Omental fat pad (tissue), 4 donors: ENCODE data around the gene TTC3. TPM values are rescaled to one million over a fixed set of nuclear protein-coding genes. Genes with fewer than 3 reads are reported as not detected.
"Not testable (repeated sequence)": the region's sequence is repeated elsewhere in the genome, so short reads cannot be mapped to it uniquely, and the experiment has no call there.

Experiments
- ATAC-seq: fragments of 150-250 bp; one replicate; pipeline ENCODE4 v1.9.1; 2016; ENCODE audit warnings: mild to moderate bottlenecking, moderate library complexity; ENCODE audit not compliant: low FRiP score
- DNase-seq: peaks from one replicate; pipeline ENCODE4 v3.0.0-alpha.2; 2019; ENCODE audit warnings: low spot score
- total RNA-seq, 4 donors: library from RNA; depleted of rRNA; stranded (reverse); fragments of >200 nt; gene quantifications; one replicate each; pipeline ENCODE4 v1.1.0, GENCODE V29; 2016
- TF ChIP-seq, protein P1 (sequence below), 3 donors: fragments of 450-650 bp; IDR thresholded peaks; one replicate each; pipeline ENCODE4 v1.5.1; 2016 to 2017; ENCODE audit warnings: antibody characterized with exemption in 3 of 3, mild to moderate bottlenecking in 3 of 3, moderate library complexity in 2 of 3

The TTC3 gene
- total RNA-seq, 4 donors from 2014 or later = 95.4 to 241 (median 148) TPM

DNA sequence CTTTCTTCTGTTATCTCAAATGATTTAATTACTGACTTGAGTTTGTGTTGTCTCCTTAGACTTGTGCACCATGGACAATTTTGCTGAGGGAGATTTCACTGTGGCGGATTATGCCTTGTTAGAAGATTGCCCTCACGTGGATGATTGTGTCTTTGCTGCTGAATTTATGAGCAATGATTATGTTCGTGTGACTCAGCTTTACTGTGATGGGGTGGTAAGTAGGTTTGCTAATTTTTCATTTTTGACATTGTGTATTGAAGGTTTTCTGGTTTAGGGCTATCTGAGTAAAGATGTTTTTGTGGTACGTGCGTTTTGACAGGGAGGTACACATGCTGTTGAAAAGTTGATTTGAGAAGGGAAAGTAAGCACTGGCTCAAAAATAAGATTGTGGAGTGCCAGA is 14.1 kb downstream of the TTC3 start:
- DNase-seq (no peak), ATAC-seq (peak; percentile 41)
- TF ChIP-seq, protein P1, sequence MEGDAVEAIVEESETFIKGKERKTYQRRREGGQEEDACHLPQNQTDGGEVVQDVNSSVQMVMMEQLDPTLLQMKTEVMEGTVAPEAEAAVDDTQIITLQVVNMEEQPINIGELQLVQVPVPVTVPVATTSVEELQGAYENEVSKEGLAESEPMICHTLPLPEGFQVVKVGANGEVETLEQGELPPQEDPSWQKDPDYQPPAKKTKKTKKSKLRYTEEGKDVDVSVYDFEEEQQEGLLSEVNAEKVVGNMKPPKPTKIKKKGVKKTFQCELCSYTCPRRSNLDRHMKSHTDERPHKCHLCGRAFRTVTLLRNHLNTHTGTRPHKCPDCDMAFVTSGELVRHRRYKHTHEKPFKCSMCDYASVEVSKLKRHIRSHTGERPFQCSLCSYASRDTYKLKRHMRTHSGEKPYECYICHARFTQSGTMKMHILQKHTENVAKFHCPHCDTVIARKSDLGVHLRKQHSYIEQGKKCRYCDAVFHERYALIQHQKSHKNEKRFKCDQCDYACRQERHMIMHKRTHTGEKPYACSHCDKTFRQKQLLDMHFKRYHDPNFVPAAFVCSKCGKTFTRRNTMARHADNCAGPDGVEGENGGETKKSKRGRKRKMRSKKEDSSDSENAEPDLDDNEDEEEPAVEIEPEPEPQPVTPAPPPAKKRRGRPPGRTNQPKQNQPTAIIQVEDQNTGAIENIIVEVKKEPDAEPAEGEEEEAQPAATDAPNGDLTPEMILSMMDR (IDR thresholded peaks at IDR 0.05) = no peak

DNA sequence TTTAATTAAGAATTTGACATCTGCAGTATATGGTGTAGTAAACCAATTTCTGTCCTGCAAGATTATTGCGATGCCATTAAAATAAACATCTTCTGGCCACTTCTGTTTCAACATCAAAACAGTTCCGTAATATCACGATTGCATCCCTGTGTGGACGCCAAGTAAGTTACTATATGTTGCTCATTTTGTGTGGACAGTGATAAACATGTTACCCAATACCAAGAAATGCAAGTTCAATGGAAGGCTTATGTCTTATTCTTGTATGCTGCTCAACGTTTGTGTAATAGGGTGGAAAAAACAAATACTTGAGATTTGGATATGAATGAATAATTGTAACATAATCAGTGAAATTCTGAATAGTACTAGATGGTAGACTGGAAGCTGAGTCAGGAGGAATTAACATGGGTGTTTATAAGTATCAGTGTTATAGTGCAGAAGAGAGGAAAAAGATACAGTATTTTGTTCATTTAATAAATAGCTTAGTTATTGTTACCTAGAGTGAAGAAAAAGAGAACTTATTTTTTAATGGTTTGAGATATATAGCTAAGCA is 15.2 kb downstream of the TTC3 start:
- ATAC-seq (no peak), DNase-seq (no peak)
- TF ChIP-seq, protein P1 (IDR thresholded peaks at IDR 0.05) = no peak

DNA sequence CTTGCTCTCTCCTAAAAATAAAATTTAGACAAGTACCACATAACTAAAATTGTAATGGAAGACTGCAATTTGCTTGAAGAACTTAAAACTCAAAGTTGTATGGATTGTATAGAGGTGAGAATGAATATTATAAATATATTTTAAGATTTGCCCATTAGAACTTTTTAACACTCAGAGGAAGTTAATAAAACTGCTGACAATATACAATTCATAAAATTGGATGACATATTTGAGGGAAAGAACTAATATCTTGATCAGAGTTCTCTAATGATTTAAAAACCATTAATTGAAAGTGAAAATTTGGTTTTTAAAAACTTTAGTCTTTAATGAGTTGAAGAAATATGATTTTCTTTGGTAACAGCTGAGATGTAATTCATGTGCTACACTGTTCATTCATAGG is 20.9 kb downstream of the TTC3 start:
- TF ChIP-seq, protein P1 (IDR thresholded peaks at IDR 0.05) = no peak
- no peak for DNase-seq
- ATAC-seq = no peak

DNA sequence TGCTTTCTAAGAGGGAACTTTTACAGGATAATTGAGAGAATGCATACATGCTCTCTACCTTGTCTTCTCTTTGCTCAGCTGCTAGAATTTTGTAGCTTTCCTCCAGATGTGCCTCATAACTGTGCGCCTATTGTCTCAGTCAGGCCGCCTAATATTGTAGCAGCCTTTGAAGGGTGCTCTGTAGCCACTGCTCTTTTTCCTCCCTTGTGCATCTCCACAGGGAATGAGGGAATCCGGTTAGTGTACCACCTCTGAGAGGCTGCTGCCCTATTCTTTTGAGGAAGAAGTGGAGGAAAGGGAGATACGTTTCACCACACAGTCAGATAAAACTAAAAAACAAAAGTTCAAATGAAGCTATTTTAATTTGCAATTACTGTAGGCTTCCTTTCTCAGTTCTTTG is 22.8 kb downstream of the TTC3 start:
- DNase-seq = no peak

DNA sequence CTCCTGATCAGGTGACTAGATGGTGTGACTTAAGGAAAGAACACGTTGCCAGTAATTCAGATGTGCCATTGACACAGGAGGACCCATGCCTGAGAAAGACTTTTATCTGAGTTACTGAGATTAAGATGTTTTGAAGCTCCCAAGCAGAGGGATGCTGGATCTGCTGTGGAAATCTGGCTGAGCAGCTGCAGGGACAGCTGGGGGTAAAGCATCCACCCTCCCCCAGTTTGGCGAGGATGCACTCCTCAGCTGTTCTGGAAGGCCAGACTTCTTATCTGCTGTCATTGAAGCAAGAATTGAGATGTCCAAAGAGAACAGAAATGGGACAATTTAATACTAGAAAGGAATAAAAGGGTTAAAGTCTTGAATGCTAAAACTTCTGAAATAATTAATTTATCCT is 25.7 kb downstream of the TTC3 start:
- DNase-seq (no peak), ATAC-seq (no peak)
- TF ChIP-seq, protein P1 (IDR thresholded peaks at IDR 0.05) = no peak

More for the DNA sequence above, 22.8 kb downstream of the TTC3 start:
- TF ChIP-seq, protein P1 (IDR thresholded peaks at IDR 0.05) = no peak
- no peak for ATAC-seq

DNA sequence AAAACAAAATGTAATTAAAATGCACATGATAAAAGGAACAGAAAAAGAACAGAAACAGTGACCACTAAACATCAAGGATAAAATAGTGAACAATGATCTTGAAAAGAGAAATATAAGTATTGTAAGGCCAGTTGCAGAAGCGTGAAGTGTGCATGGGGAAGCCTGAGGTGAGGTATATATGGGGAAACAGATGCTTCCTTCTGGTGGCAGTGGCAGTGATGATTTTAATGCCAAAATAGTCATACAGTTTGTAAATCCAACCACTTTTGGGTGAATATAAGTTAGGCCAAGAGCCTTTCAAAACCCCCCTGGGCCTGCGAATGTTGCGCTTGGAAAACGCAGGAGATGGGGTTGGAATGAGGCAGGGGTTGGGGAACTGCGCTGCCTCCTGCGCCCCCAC is 27.3 kb downstream of the TTC3 start:
- ATAC-seq (no peak), DNase-seq (no peak)
- TF ChIP-seq, protein P1 (IDR thresholded peaks at IDR 0.05) = no peak

DNA sequence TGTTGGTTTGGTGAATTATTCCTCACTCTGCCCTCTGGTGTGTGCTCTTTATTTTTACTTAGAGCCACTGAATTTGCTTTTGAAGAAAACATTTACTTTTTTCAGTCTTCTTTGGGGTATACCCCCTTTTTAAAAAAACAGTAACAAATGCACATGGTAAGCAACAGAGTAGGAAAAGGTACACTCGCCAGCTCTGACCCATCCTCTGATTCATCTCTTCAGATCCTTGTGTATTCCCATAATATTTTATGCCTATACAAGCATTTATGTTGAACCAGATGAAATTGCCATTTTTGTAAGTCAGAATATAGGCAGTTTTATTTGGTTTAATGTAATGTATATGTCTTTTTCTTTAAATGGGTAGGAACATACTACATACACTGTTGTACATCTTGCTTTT is 28.3 kb downstream of the TTC3 start:
- DNase-seq (no peak), ATAC-seq (no peak)
- TF ChIP-seq, protein P1 (IDR thresholded peaks at IDR 0.05) = no peak

DNA sequence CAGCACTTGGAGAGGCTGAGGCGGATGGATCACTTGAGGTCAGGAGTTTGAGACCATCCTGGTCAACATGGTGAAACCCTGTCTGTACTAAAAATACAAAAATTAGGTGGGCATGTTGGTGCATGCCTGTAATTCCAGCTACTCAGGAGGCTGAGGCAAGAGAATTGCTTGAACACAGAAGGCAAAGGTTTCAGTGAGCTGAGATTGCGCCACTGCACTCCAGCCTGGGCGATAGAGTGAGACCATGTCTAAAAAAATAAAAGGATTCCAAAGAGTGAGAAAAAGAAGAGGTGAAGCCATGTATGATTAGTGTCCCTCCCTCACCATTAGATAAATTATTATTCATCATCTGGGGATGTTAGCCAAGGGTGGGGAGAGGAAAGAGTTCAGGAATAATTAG is 29.7 kb downstream of the TTC3 start:
- not testable (repeated sequence) for ATAC-seq, DNase-seq
